ENCODE results near the gene OR2A5. TPM values are rescaled to one million over a fixed set of nuclear protein-coding genes. Genes with fewer than 3 reads are reported as not detected.

The OR2A5 gene
- polyA plus RNA-seq, 3 donors, result not detected

- intact Hi-C loops (cut with micrococcal nuclease), result no loop called here
- Histone ChIP-seq H3K36me3 (replicated peaks in 1 of 2; ENCODE audit: control insufficient read depth in 1 of 2, insufficient read depth in 2 of 2, low read length in 2 of 2) (no peaks in the 10 kb centered on the region), H3K4me2 (replicated peaks; ENCODE audit: extremely low read depth, low read length, poor library complexity, severe bottlenecking) (no peak overlapping the region), H4K20me1 (ENCODE audit: insufficient read depth, low read length) (no peaks in the 10 kb centered on the region), H3K9ac (ENCODE audit: insufficient read depth, low read length, poor library complexity, severe bottlenecking) (no peak overlapping the region), H3K9me3 (replicated peaks in 1 of 2; ENCODE audit: control insufficient read depth in 1 of 2, insufficient read depth in 1 of 2, low read length in 2 of 2) (no peaks in the 10 kb centered on the region), H3K27ac (ENCODE audit: low read depth in 1 of 2, low read length in 2 of 2) (no peak overlapping the region), H2AFZ (ENCODE audit: insufficient read depth, low read depth, low read length, poor library complexity, severe bottlenecking) (no peak overlapping the region), H3K79me2 (ENCODE audit: insufficient read depth, low read length) (no peaks in the 10 kb centered on the region), H3K4me1 (ENCODE audit: control insufficient read depth in 1 of 2, insufficient read depth in 2 of 2, low read length in 2 of 2) (no peaks in the 10 kb centered on the region), H3K4me3 (replicated peaks in 1 of 3; ENCODE audit: low read depth in 2 of 3, low read length in 3 of 3) (no peak overlapping the region), H3K27me3 (ENCODE audit: control insufficient read depth in 2 of 2, insufficient read depth in 2 of 2, low read length in 2 of 2) (no peaks in the 10 kb centered on the region)
- no peak for DNase-seq
- no peaks in the 10 kb centered on the region for H3K36me3 Mint-ChIP-seq
- no peaks in the 10 kb centered on the region for H3K9me3 Mint-ChIP-seq
- WGBS (ENCODE audit: insufficient coverage), result 51% methylated on average over 3 of the region's 3 CpGs
- H3K27ac Mint-ChIP-seq, result no peak overlapping the region
- no peaks in the 10 kb centered on the region for H3K4me1 Mint-ChIP-seq
- TF ChIP-seq, protein P1, sequence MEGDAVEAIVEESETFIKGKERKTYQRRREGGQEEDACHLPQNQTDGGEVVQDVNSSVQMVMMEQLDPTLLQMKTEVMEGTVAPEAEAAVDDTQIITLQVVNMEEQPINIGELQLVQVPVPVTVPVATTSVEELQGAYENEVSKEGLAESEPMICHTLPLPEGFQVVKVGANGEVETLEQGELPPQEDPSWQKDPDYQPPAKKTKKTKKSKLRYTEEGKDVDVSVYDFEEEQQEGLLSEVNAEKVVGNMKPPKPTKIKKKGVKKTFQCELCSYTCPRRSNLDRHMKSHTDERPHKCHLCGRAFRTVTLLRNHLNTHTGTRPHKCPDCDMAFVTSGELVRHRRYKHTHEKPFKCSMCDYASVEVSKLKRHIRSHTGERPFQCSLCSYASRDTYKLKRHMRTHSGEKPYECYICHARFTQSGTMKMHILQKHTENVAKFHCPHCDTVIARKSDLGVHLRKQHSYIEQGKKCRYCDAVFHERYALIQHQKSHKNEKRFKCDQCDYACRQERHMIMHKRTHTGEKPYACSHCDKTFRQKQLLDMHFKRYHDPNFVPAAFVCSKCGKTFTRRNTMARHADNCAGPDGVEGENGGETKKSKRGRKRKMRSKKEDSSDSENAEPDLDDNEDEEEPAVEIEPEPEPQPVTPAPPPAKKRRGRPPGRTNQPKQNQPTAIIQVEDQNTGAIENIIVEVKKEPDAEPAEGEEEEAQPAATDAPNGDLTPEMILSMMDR (IDR thresholded peaks at IDR 0.05), result no peak
- no peak overlapping the region for H3K4me3 Mint-ChIP-seq
- H3K27me3 Mint-ChIP-seq (ENCODE audit: low read depth in 3 of 3), result peaks cover 0 to under 1% (median 0%) of the 10 kb centered on the region in 3 donors
Measured at GRCh38 chr7:144024213-144024612, 24.5 kb upstream of the OR2A5 start.

DNA sequence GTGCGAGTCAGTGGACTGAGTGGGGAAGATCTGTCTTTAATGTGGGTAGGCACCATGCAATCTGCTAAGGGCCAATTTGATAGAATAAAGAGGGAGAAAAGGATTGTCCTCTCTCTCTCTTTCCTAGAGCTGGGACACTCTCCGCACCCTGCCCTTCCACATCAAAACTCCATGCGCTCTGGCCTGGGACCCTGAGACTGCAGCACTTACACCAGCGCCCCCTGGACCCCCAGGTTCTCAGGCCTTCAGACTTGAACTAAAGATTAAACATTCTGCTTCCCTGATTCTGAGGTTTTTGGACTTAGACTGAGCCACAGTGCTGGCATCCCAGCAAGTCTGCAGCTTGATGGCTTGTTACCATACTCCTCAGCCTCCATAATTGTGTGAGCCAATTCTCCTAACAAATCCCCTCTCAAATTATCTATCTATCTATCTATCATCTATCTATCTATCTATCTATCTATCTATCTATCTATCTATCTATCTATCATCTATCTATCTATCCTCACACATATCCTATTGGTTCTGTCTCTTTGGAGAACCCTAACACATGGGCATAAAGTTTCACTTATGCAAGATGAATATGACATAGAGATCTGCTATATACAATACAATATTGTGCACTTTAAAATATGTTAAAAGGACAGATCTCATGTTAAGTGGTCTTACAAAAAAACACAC, 22.4 kb upstream of the OR2A5 start:
- Histone ChIP-seq H2AFZ (ENCODE audit: insufficient read depth, low read depth, low read length, poor library complexity, severe bottlenecking) (no peak overlapping the region), H3K9ac (ENCODE audit: insufficient read depth, low read length, poor library complexity, severe bottlenecking) (no peak overlapping the region), H3K27ac (ENCODE audit: low read depth in 1 of 2, low read length in 2 of 2) (no peak overlapping the region), H3K27me3 (ENCODE audit: control insufficient read depth in 2 of 2, insufficient read depth in 2 of 2, low read length in 2 of 2) (no peaks in the 10 kb centered on the region), H3K4me1 (ENCODE audit: control insufficient read depth in 1 of 2, insufficient read depth in 2 of 2, low read length in 2 of 2) (no peaks in the 10 kb centered on the region), H3K36me3 (replicated peaks in 1 of 2; ENCODE audit: control insufficient read depth in 1 of 2, insufficient read depth in 2 of 2, low read length in 2 of 2) (no peaks in the 10 kb centered on the region), H3K79me2 (ENCODE audit: insufficient read depth, low read length) (no peaks in the 10 kb centered on the region), H3K9me3 (replicated peaks in 1 of 2; ENCODE audit: control insufficient read depth in 1 of 2, insufficient read depth in 1 of 2, low read length in 2 of 2) (no peaks in the 10 kb centered on the region), H4K20me1 (ENCODE audit: insufficient read depth, low read length) (no peaks in the 10 kb centered on the region), H3K4me3 (replicated peaks in 1 of 3; ENCODE audit: low read depth in 2 of 3, low read length in 3 of 3) (no peak overlapping the region), H3K4me2 (replicated peaks; ENCODE audit: extremely low read depth, low read length, poor library complexity, severe bottlenecking) (no peak overlapping the region)
- no peak for DNase-seq
- Mint-ChIP-seq H3K27me3 (ENCODE audit: low read depth in 3 of 3) (peaks cover 0 to 2% (median 0%) of the 10 kb centered on the region in 3 donors), H3K36me3 (no peaks in the 10 kb centered on the region), H3K4me3 (no peak overlapping the region), H3K9me3 (no peaks in the 10 kb centered on the region), H3K27ac (no peak overlapping the region), H3K4me1 (peaks cover 5% of the 10 kb centered on the region)
- WGBS (ENCODE audit: insufficient coverage), result 64% methylated on average over 3 of the region's 4 CpGs
- TF ChIP-seq, protein P1 (IDR thresholded peaks at IDR 0.05), result no peak
- intact Hi-C loops (cut with micrococcal nuclease), result no loop called here
